ENCODE data around the gene ATP1A1. TPM values are rescaled to one million over a fixed set of nuclear protein-coding genes. Genes with fewer than 3 reads are reported as not detected.
A peak's percentile ranks its signal among the peaks of the same experiment; 100 is the strongest.

Gene ATP1A1
- total RNA-seq, 3 donors from 2014 or later (not counting 1 experiment from before 2014, with no cell fraction given) = 134 to 144 (median 140) TPM

DNA sequence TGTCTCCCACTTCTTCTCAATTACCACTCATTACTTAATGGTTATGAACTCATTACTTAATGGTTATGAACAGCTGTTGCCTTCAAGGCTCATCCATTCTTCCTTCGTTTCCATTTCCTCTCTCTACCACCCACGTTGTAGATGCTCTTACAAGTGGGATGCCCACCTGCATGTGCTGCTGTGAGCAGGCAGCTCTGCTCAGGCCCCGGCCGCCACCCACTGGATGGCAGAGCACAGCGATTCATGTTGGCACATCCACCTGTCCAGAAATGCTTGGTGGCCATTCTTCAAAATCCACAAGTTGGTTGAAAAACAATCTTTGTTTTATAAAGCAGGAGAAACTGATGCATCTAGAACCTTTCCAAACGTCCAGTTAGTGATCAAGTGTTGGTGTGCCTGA, 14.5 kb downstream of the ATP1A1 start:
- 91% methylated on average over 6 of the region's 6 CpGs for WGBS (ENCODE audit: insufficient coverage)
- Histone ChIP-seq H3K4me3 (ENCODE audit: low read length) (no peak overlapping the region), H3K27ac (ENCODE audit: low read length) (no peak overlapping the region), H3K9me3 (ENCODE audit: control insufficient read depth, insufficient read depth, low read length) (no peaks in the 10 kb centered on the region), H3K4me1 (ENCODE audit: control insufficient read depth, insufficient read depth, low read length) (peaks cover 4% of the 10 kb centered on the region), H3K27me3 (ENCODE audit: control insufficient read depth, insufficient read depth, low read length) (no peaks in the 10 kb centered on the region), H3K36me3 (ENCODE audit: control insufficient read depth, insufficient read depth, low read length) (peaks cover 77% of the 10 kb centered on the region)
- intact Hi-C loops (cut with micrococcal nuclease) = no loop called here
- no peaks in the 10 kb centered on the region for H3K27me3 Mint-ChIP-seq (ENCODE audit: low read depth in 2 of 2)
- peaks cover 28 to 32% of the 10 kb centered on the region in 2 donors for H3K4me1 Mint-ChIP-seq
- TF ChIP-seq, protein P1, sequence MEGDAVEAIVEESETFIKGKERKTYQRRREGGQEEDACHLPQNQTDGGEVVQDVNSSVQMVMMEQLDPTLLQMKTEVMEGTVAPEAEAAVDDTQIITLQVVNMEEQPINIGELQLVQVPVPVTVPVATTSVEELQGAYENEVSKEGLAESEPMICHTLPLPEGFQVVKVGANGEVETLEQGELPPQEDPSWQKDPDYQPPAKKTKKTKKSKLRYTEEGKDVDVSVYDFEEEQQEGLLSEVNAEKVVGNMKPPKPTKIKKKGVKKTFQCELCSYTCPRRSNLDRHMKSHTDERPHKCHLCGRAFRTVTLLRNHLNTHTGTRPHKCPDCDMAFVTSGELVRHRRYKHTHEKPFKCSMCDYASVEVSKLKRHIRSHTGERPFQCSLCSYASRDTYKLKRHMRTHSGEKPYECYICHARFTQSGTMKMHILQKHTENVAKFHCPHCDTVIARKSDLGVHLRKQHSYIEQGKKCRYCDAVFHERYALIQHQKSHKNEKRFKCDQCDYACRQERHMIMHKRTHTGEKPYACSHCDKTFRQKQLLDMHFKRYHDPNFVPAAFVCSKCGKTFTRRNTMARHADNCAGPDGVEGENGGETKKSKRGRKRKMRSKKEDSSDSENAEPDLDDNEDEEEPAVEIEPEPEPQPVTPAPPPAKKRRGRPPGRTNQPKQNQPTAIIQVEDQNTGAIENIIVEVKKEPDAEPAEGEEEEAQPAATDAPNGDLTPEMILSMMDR (IDR thresholded peaks at IDR 0.05) = no peak
- peaks cover 42% of the 10 kb centered on the region for H3K36me3 Mint-ChIP-seq
- DNase-seq (no peak), ATAC-seq (no peak)
- H3K4me3 Mint-ChIP-seq = no peak overlapping the region
- no peaks in the 10 kb centered on the region for H3K9me3 Mint-ChIP-seq
- no peak overlapping the region for H3K27ac Mint-ChIP-seq

GRCh38 chr1:116388122-116388521, 15.1 kb downstream of the ATP1A1 start:
- DNase-seq = no peak
- Mint-ChIP-seq H3K9me3 (no peaks in the 10 kb centered on the region), H3K4me3 (no peak overlapping the region), H3K4me1 (peaks cover 28 to 31% of the 10 kb centered on the region in 2 donors), H3K27me3 (ENCODE audit: low read depth in 2 of 2) (no peaks in the 10 kb centered on the region), H3K36me3 (peaks cover 42% of the 10 kb centered on the region), H3K27ac (peak overlapping the region; percentile 16 to 18)
- TF ChIP-seq, protein P1 (IDR thresholded peaks at IDR 0.05) = no peak
- no peak overlapping the region for H3K4me3 ChIP-seq (ENCODE audit: low read length)
- H3K9me3 ChIP-seq (ENCODE audit: control insufficient read depth, insufficient read depth, low read length) = no peaks in the 10 kb centered on the region
- H3K4me1 ChIP-seq (ENCODE audit: control insufficient read depth, insufficient read depth, low read length) = peaks cover 4% of the 10 kb centered on the region
- intact Hi-C loops (cut with micrococcal nuclease) = no loop called here
- H3K36me3 ChIP-seq (ENCODE audit: control insufficient read depth, insufficient read depth, low read length) = peaks cover 83% of the 10 kb centered on the region
- no peaks in the 10 kb centered on the region for H3K27me3 ChIP-seq (ENCODE audit: control insufficient read depth, insufficient read depth, low read length)
- ATAC-seq = no peak
- no peak overlapping the region for H3K27ac ChIP-seq (ENCODE audit: low read length)
- 95% methylated on average over 2 of the region's 3 CpGs for WGBS (ENCODE audit: insufficient coverage)

- H3K4me1 Mint-ChIP-seq = peaks cover 19 to 22% of the 10 kb centered on the region in 2 donors
- intact Hi-C loops (cut with micrococcal nuclease) = no loop called here
- peaks cover 92% of the 10 kb centered on the region for H3K36me3 ChIP-seq (ENCODE audit: control insufficient read depth, insufficient read depth, low read length)
- TF ChIP-seq, protein P1 (IDR thresholded peaks at IDR 0.05) = no peak
- H3K4me3 ChIP-seq (ENCODE audit: low read length) = no peak overlapping the region
- DNase-seq (no peak), ATAC-seq (no peak)
- no peak overlapping the region for H3K4me3 Mint-ChIP-seq
- H3K9me3 ChIP-seq (ENCODE audit: control insufficient read depth, insufficient read depth, low read length) = no peaks in the 10 kb centered on the region
- H3K27ac ChIP-seq (ENCODE audit: low read length) = no peak overlapping the region
- no peaks in the 10 kb centered on the region for H3K27me3 Mint-ChIP-seq (ENCODE audit: low read depth in 2 of 2)
- peak overlapping the region in 1 of 2 donors; percentile 18 for H3K27ac Mint-ChIP-seq
- WGBS (ENCODE audit: insufficient coverage) = 73% methylated on average over 2 of the region's 2 CpGs
- H3K27me3 ChIP-seq (ENCODE audit: control insufficient read depth, insufficient read depth, low read length) = no peaks in the 10 kb centered on the region
- H3K4me1 ChIP-seq (ENCODE audit: control insufficient read depth, insufficient read depth, low read length) = peaks cover 4% of the 10 kb centered on the region
- peaks cover 45% of the 10 kb centered on the region for H3K36me3 Mint-ChIP-seq
- no peaks in the 10 kb centered on the region for H3K9me3 Mint-ChIP-seq
Observed at GRCh38 chr1:116389013-116389412, 16.0 kb downstream of the ATP1A1 start.

- Histone ChIP-seq H3K27ac (ENCODE audit: low read length) (no peak overlapping the region), H3K27me3 (ENCODE audit: control insufficient read depth, insufficient read depth, low read length) (no peaks in the 10 kb centered on the region), H3K4me1 (ENCODE audit: control insufficient read depth, insufficient read depth, low read length) (peaks cover 4% of the 10 kb centered on the region), H3K36me3 (ENCODE audit: control insufficient read depth, insufficient read depth, low read length) (peaks cover 92% of the 10 kb centered on the region), H3K9me3 (ENCODE audit: control insufficient read depth, insufficient read depth, low read length) (no peaks in the 10 kb centered on the region), H3K4me3 (ENCODE audit: low read length) (no peak overlapping the region)
- Mint-ChIP-seq H3K9me3 (no peaks in the 10 kb centered on the region), H3K4me3 (no peak overlapping the region), H3K27me3 (ENCODE audit: low read depth in 2 of 2) (no peaks in the 10 kb centered on the region), H3K27ac (peak overlapping the region; percentile 17 to 48), H3K36me3 (peaks cover 51% of the 10 kb centered on the region), H3K4me1 (peaks cover 18 to 19% of the 10 kb centered on the region in 2 donors)
- ATAC-seq (peak in 1 of 3 donors; percentile 30), DNase-seq (peak in 1 of 2 donors; percentile 38)
- intact Hi-C loops (cut with micrococcal nuclease) = no loop called here
- WGBS (ENCODE audit: insufficient coverage) = 79% methylated on average over 4 of the region's 6 CpGs
- TF ChIP-seq, protein P1 (IDR thresholded peaks at IDR 0.05) = no peak
Observed at GRCh38 chr1:116389686-116390085, 16.6 kb downstream of the ATP1A1 start.

All from natural killer cell (primary cell).